ENCODE results near the gene GRID1. TPM values are rescaled to one million over a fixed set of nuclear protein-coding genes. Genes with fewer than 3 reads are reported as not detected.

The GRID1 gene
- total RNA-seq, 1 experiment from 2014 or later: 0.37 TPM

- ATAC-seq (no peak), DNase-seq (ENCODE audit: low spot score) (no peak)
- Mint-ChIP-seq H3K27me3 (ENCODE audit: low read depth) (no peaks in the 10 kb centered on the region), H3K4me1 (peaks cover 4% of the 10 kb centered on the region), H3K4me3 (no peak overlapping the region), H3K9me3 (no peaks in the 10 kb centered on the region), H3K27ac (no peak overlapping the region), H3K36me3 (no peaks in the 10 kb centered on the region)
- TF ChIP-seq SMAD3 (CRISPR knock-in tag; IDR thresholded peaks at IDR 0.05; ENCODE audit: borderline replicate concordance): no peak
- no peak for TF ChIP-seq ZNF532 (CRISPR knock-in tag; IDR thresholded peaks at IDR 0.05; ENCODE audit: borderline replicate concordance)
- no peak for TF ChIP-seq ZBTB43 (CRISPR knock-in tag; IDR thresholded peaks at IDR 0.05)
- TF ChIP-seq CTCF (IDR thresholded peaks at IDR 0.05): no peak
- no peak for TF ChIP-seq IRF2 (CRISPR knock-in tag; IDR thresholded peaks at IDR 0.05; ENCODE audit: borderline replicate concordance, low read depth)
- TF ChIP-seq CDX4 (CRISPR knock-in tag; IDR thresholded peaks at IDR 0.05; ENCODE audit: borderline replicate concordance): no peak
- no peak for TF ChIP-seq HMGA2 (CRISPR knock-in tag; IDR thresholded peaks at IDR 0.05)
- no peak for TF ChIP-seq KAT7 (CRISPR knock-in tag; IDR thresholded peaks at IDR 0.05; ENCODE audit: borderline replicate concordance)
- no peak for TF ChIP-seq MLX (CRISPR knock-in tag; IDR thresholded peaks at IDR 0.05)
- TF ChIP-seq TCF7 (CRISPR knock-in tag; IDR thresholded peaks at IDR 0.05; ENCODE audit: low read depth): no peak
- no peak for TF ChIP-seq PRDM15 (CRISPR knock-in tag; IDR thresholded peaks at IDR 0.05)
- no peak for TF ChIP-seq ZNF232 (CRISPR knock-in tag; IDR thresholded peaks at IDR 0.05)
- no peak for TF ChIP-seq PREB (CRISPR knock-in tag; IDR thresholded peaks at IDR 0.05; ENCODE audit: borderline replicate concordance)
- no peak for TF ChIP-seq FOXP1 (CRISPR knock-in tag; IDR thresholded peaks at IDR 0.05; ENCODE audit: borderline replicate concordance)
- no peak for TF ChIP-seq GABPB1 (CRISPR knock-in tag; IDR thresholded peaks at IDR 0.05)
- TF ChIP-seq TEAD1 (CRISPR knock-in tag; IDR thresholded peaks at IDR 0.05): no peak
- no peak for TF ChIP-seq ESRRA (CRISPR knock-in tag; IDR thresholded peaks at IDR 0.05; ENCODE audit: borderline replicate concordance)
- TF ChIP-seq CREM (CRISPR knock-in tag; IDR thresholded peaks at IDR 0.05): no peak
- ChIA-PET CTCF (no interaction called here), POLR2A (no interaction called here)
Measured at GRCh38 chr10:85781404-85781803, 585.2 kb downstream of the GRID1 start.

Measured in WTC11 (cell line).